Activated CD8-positive, alpha-beta memory T cell treated with anti-CD3 and anti-CD28 coated beads, Interleukin-2, amount 10 ng/mL, durations not matched to agents 7 days and 5 days (primary cell): ENCODE results near the gene HNRNPK. TPM values are rescaled to one million over a fixed set of nuclear protein-coding genes. Genes with fewer than 3 reads are reported as not detected.
A peak's percentile ranks its signal among the peaks of the same experiment; 100 is the strongest.

Experiments used
- ATAC-seq: fragments of 150-1000 bp; cut with Tn5 transposase; one replicate; pipeline ENCODE4 v1.10.0; 2021; ENCODE audit warnings: moderate library complexity
- CTCF ChIA-PET: fragments of 350-600 bp; sonication (Branson Sonifier 250); formaldehyde crosslinking; loops from one replicate; lab custom pipeline; 2021; ENCODE audit warnings: antibody characterized with exemption; lab: Charles Lee
- DNase-seq: peaks from one replicate; pipeline ENCODE4 v3.0.0-alpha.2; 2020
- H3K27ac Mint-ChIP-seq: one replicate; pipeline ENCODE4 v1.8.0; 2021; ENCODE audit warnings: mild to moderate bottlenecking, mixed read lengths
- H3K27me3 Mint-ChIP-seq: one replicate; pipeline ENCODE4 v1.8.0; 2021; ENCODE audit warnings: mixed read lengths
- H3K36me3 Mint-ChIP-seq: one replicate; pipeline ENCODE4 v1.8.0; 2021; ENCODE audit warnings: mild to moderate bottlenecking, mixed read lengths
- H3K4me1 Mint-ChIP-seq: one replicate; pipeline ENCODE4 v1.8.0; 2021; ENCODE audit warnings: mixed read lengths
- H3K4me3 Mint-ChIP-seq: one replicate; pipeline ENCODE4 v1.8.0; 2021; ENCODE audit warnings: mild to moderate bottlenecking, moderate library complexity, mixed read lengths
- H3K9me3 Mint-ChIP-seq: one replicate; pipeline ENCODE4 v1.8.0; 2022; ENCODE audit warnings: low read depth, mixed read lengths
- total RNA-seq, 2 experiments: library from RNA; stranded (reverse); gene quantifications; one replicate each; pipeline ENCODE4 v1.2.3, GENCODE V29; 2021

The HNRNPK gene
- 100 to 1,000 TPM; 550 to 781 TPM for total RNA-seq

DNA sequence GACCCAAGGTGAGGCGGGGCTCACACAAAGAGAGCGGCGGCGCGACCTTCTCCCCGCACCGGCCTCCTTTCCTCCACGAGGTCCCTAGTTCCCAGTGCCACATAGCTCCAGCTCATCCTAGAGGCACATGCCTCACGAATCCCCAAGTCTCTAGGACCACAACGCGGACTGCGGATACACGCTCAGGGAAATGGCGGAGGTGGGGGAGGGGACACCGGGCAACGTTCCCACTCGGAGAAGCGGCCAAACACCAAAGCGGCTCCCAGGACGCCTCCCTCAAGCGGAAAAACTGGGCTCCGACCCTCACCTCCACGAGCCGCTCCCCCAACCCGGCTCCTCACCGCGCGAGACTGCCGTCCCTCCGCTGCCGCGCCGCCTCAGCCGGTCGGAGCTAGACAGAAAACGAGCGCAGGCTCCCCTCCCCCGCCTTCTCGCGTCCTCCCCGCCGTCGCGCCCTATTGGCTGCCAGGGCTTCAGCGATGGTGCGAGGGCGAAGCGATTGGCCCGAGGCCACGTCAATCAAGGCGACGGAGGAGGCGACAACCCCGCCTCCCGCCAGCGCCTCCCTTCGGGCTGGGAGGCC is at the start of gene HNRNPK:
TSS of gene HNRNPK (minus strand) at position 404 of the 583 bp plus-strand sequence. CDS start 1,963 bp downstream, outside the sequence.
- H3K4me1 Mint-ChIP-seq: peaks cover 50% of the 10 kb centered on the region
- CTCF ChIA-PET: interaction anchor here (0.8 to 2.0 kb wide), 6 partner anchors 9 to 316 kb away, joined by 3 to 11 read pairs (median 5); partner anchors contain the start of gene KIF27
- no peaks in the 10 kb centered on the region for H3K9me3 Mint-ChIP-seq
- peaks cover 48% of the 10 kb centered on the region for H3K36me3 Mint-ChIP-seq
- peak; percentile 99 for DNase-seq
- H3K27me3 Mint-ChIP-seq: no peaks in the 10 kb centered on the region
- peak; percentile 86 for ATAC-seq
- H3K27ac Mint-ChIP-seq: peak within 1 kb of the TSS; percentile 96
- peak within 1 kb of the TSS; percentile 99 for H3K4me3 Mint-ChIP-seq

DNA sequence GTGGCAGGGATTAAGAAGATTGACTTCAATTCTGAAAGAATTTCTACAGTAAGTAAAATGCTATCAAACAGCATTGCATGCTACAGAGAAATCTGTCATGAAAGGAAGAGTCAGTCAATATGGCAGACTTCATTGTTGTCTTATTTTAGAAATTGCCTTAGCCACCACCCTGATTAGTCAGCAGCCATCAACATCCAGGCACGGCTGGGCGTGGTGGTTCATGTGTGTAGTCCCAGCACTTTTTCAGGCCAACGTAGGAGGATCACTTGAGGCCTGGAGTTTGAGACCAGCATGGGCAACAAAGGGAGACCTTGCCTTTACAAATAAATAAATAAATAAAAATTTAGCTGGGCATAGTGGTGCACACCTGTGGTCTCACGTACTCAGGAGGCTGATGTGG is 47.2 kb upstream of the HNRNPK start:
- no peak overlapping the region for H3K27ac Mint-ChIP-seq
- CTCF ChIA-PET: no interaction called here
- no peak overlapping the region for H3K4me3 Mint-ChIP-seq
- H3K36me3 Mint-ChIP-seq: no peaks in the 10 kb centered on the region
- DNase-seq (no peak), ATAC-seq (no peak)
- peaks cover 11% of the 10 kb centered on the region for H3K27me3 Mint-ChIP-seq
- H3K4me1 Mint-ChIP-seq: no peaks in the 10 kb centered on the region
- H3K9me3 Mint-ChIP-seq: no peaks in the 10 kb centered on the region

- CTCF ChIA-PET: no interaction called here
- DNase-seq: no peak
- no peaks in the 10 kb centered on the region for H3K9me3 Mint-ChIP-seq
- peaks cover 13% of the 10 kb centered on the region for H3K27me3 Mint-ChIP-seq
- no peaks in the 10 kb centered on the region for H3K36me3 Mint-ChIP-seq
- no peaks in the 10 kb centered on the region for H3K4me1 Mint-ChIP-seq
- H3K27ac Mint-ChIP-seq: no peak overlapping the region
- no peak for ATAC-seq
- H3K4me3 Mint-ChIP-seq: no peak overlapping the region
Observed at GRCh38 chr9:84024041-84024575, 44.1 kb upstream of the HNRNPK start.

- H3K36me3 Mint-ChIP-seq: peaks cover 15% of the 10 kb centered on the region
- ATAC-seq (no peak), DNase-seq (no peak)
- no peak overlapping the region for H3K4me3 Mint-ChIP-seq
- no peaks in the 10 kb centered on the region for H3K4me1 Mint-ChIP-seq
- CTCF ChIA-PET: no interaction called here
- H3K27me3 Mint-ChIP-seq: no peaks in the 10 kb centered on the region
- no peaks in the 10 kb centered on the region for H3K9me3 Mint-ChIP-seq
- H3K27ac Mint-ChIP-seq: no peak overlapping the region
Observed at GRCh38 chr9:84007662-84008061, 27.6 kb upstream of the HNRNPK start.

DNA sequence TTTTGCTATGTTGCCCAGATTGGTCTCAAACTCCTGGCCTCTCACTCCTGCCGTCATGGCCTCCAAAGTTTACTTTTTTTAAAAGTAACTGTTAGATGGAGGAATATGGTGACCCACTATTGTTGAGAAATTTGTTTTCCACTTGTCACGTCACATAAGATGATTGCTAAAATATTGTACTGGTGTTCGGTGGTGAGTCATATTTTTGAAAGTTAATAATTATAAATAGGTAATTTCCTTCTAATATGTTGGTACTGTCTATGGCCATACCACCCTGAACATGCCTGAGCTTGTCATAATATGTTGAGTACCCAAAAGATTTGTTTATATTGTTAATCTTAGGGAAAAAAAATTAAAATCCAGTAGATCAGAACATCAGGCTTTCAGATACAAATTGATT is 23.2 kb upstream of the HNRNPK start:
- Mint-ChIP-seq H3K4me3 (no peak overlapping the region), H3K36me3 (peaks cover 36% of the 10 kb centered on the region), H3K27ac (no peak overlapping the region), H3K4me1 (peaks cover 14% of the 10 kb centered on the region), H3K9me3 (no peaks in the 10 kb centered on the region), H3K27me3 (no peaks in the 10 kb centered on the region)
- ATAC-seq (no peak), DNase-seq (no peak)
- CTCF ChIA-PET: no interaction called here

DNA sequence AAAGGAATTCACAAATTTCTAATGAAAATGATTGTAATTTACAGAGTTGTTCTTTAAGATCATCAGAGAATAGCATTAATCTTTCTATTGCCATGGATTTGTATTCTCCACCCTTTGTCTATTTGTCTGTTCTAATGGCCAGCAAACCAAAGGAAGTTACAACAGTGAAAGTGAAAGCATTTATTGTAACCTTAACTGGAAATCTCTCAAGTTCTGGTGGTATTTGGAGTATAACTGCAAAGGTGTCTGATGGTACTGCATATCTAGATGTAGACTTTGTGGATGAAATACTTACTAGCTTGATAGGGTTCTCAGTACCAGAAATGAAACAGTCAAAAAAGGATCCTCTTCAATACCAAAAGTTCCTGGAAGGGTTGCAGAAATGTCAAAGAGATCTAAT is 22.3 kb upstream of the HNRNPK start:
- H3K27me3 Mint-ChIP-seq: no peaks in the 10 kb centered on the region
- peaks cover 33% of the 10 kb centered on the region for H3K36me3 Mint-ChIP-seq
- ATAC-seq (peak; percentile 72), DNase-seq (no peak)
- no peaks in the 10 kb centered on the region for H3K9me3 Mint-ChIP-seq
- CTCF ChIA-PET: no interaction called here
- peak overlapping the region; percentile 65 for H3K27ac Mint-ChIP-seq
- no peak overlapping the region for H3K4me3 Mint-ChIP-seq
- peaks cover 14% of the 10 kb centered on the region for H3K4me1 Mint-ChIP-seq

DNA sequence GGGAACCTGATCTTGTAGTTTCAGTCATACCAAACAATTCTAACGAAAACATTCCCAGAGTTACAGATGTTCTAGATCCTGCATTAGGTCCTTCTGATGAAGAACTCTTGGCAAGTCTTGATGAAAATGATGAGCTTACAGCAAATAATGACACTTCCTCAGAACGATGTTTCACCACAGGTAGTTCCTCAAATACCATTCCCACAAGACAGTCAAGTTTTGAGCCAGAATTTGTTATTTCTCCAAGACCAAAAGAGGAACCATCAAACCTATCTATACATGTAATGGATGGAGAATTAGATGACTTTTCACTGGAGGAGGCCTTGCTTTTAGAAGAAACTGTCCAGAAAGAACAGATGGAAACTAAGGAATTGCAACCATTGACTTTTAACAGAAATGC is 21.6 kb upstream of the HNRNPK start:
- no peaks in the 10 kb centered on the region for H3K9me3 Mint-ChIP-seq
- CTCF ChIA-PET: no interaction called here
- no peak overlapping the region for H3K4me3 Mint-ChIP-seq
- H3K27me3 Mint-ChIP-seq: no peaks in the 10 kb centered on the region
- peaks cover 31% of the 10 kb centered on the region for H3K36me3 Mint-ChIP-seq
- ATAC-seq (no peak), DNase-seq (no peak)
- H3K27ac Mint-ChIP-seq: no peak overlapping the region
- H3K4me1 Mint-ChIP-seq: peaks cover 14% of the 10 kb centered on the region

- Mint-ChIP-seq H3K27me3 (no peaks in the 10 kb centered on the region), H3K9me3 (no peaks in the 10 kb centered on the region), H3K27ac (no peak overlapping the region), H3K4me1 (peaks cover 14% of the 10 kb centered on the region), H3K4me3 (no peak overlapping the region), H3K36me3 (peaks cover 33% of the 10 kb centered on the region)
- ATAC-seq (no peak), DNase-seq (no peak)
- CTCF ChIA-PET: interaction anchor here (1.0 kb wide), 1 partner anchor 296 kb away, joined by 3 read pairs; no protein-coding TSS in a partner anchor
Observed at GRCh38 chr9:84000186-84000585, 20.2 kb upstream of the HNRNPK start.

DNA sequence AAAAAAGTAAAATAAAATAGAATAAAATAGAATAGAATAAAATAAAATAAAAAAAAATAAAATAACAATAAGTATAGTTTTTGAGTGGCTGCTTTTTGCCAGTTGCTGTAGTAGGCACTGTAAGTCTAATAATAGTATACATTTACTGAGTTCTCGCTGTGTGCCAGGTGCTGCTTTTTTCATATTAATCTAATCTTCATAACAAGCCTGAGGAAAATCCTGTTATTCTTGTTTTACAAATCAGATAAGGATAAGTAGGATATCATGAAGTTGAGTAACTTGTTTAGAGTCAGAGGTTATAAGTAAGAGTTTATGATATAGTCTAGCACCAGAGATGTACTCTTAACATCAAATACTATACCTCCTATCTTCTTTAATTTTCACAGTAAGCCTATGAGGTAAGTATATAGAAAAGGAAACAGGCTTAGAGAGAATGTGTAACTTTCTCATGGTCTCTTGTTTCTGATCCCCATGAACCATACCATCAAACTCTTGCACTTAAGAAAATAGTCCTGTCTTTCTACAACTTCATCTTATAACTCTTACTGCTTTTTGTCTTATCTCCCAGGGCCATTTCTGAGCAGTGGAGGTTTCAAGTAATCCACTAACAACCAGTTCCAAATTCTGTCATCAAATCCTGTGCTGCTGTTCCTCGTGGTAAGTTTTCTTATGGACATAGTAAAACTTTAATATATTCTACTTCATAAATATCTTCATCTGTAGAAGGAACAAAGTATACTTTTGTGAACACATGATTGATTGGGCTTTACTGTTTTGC is 19.3 kb upstream of the HNRNPK start:
- Mint-ChIP-seq H3K27me3 (no peaks in the 10 kb centered on the region), H3K9me3 (no peaks in the 10 kb centered on the region), H3K4me1 (peaks cover 14% of the 10 kb centered on the region), H3K4me3 (no peak overlapping the region), H3K36me3 (peaks cover 31% of the 10 kb centered on the region), H3K27ac (no peak overlapping the region)
- no peak for ATAC-seq
- DNase-seq: no peak
- CTCF ChIA-PET: no interaction called here

GRCh38 chr9:83996126-83996525 is 16.1 kb upstream of the HNRNPK start:
- no peak for ATAC-seq
- no peak overlapping the region for H3K27ac Mint-ChIP-seq
- peaks cover 2% of the 10 kb centered on the region for H3K4me1 Mint-ChIP-seq
- peaks cover 26% of the 10 kb centered on the region for H3K36me3 Mint-ChIP-seq
- no peak for DNase-seq
- H3K4me3 Mint-ChIP-seq: no peak overlapping the region
- CTCF ChIA-PET: no interaction called here
- no peaks in the 10 kb centered on the region for H3K9me3 Mint-ChIP-seq
- no peaks in the 10 kb centered on the region for H3K27me3 Mint-ChIP-seq

DNA sequence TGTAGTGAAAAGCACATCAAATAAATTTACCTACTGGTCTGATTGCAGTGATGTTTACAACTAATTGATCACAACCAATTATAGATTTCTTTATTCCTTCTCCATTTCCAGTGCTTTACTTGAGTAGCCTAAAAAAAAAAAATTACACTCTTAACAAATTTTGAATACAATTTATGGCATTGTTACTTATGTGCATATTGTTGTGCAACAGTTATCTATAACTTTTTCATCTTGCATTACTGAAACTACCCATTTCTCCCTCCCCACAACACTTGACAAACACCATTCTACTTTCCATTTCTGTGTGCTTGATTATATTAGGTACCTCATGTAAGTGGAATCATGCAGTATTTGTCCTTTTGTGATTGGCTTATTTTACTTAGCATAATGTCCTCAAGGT is 12.9 kb upstream of the HNRNPK start:
- CTCF ChIA-PET: no interaction called here
- DNase-seq (no peak), ATAC-seq (no peak)
- H3K27me3 Mint-ChIP-seq: no peaks in the 10 kb centered on the region
- no peak overlapping the region for H3K4me3 Mint-ChIP-seq
- peaks cover 44% of the 10 kb centered on the region for H3K36me3 Mint-ChIP-seq
- peaks cover 8% of the 10 kb centered on the region for H3K4me1 Mint-ChIP-seq
- H3K27ac Mint-ChIP-seq: no peak overlapping the region
- H3K9me3 Mint-ChIP-seq: no peaks in the 10 kb centered on the region

GRCh38 chr9:83992407-83992806 is 12.4 kb upstream of the HNRNPK start:
- Mint-ChIP-seq H3K9me3 (no peaks in the 10 kb centered on the region), H3K4me3 (no peak overlapping the region), H3K27me3 (no peaks in the 10 kb centered on the region), H3K27ac (no peak overlapping the region), H3K36me3 (peaks cover 47% of the 10 kb centered on the region), H3K4me1 (peaks cover 10% of the 10 kb centered on the region)
- CTCF ChIA-PET: no interaction called here
- ATAC-seq: no peak
- DNase-seq: no peak

- Mint-ChIP-seq H3K4me1 (peaks cover 18% of the 10 kb centered on the region), H3K27ac (no peak overlapping the region), H3K27me3 (no peaks in the 10 kb centered on the region), H3K36me3 (peaks cover 51% of the 10 kb centered on the region), H3K9me3 (no peaks in the 10 kb centered on the region), H3K4me3 (no peak overlapping the region)
- ATAC-seq (no peak), DNase-seq (no peak)
- CTCF ChIA-PET: no interaction called here
Observed at GRCh38 chr9:83991355-83991754, 11.3 kb upstream of the HNRNPK start.

- CTCF ChIA-PET: no interaction called here
- no peak overlapping the region for H3K4me3 Mint-ChIP-seq
- ATAC-seq (no peak), DNase-seq (no peak)
- peaks cover 28% of the 10 kb centered on the region for H3K4me1 Mint-ChIP-seq
- H3K36me3 Mint-ChIP-seq: peaks cover 44% of the 10 kb centered on the region
- H3K27me3 Mint-ChIP-seq: no peaks in the 10 kb centered on the region
- no peaks in the 10 kb centered on the region for H3K9me3 Mint-ChIP-seq
- H3K27ac Mint-ChIP-seq: no peak overlapping the region
Observed at GRCh38 chr9:83988411-83988810, 8.4 kb upstream of the HNRNPK start.
